ENCODE data around the gene KNTC1.
"Not testable (repeated sequence)": the region's sequence is repeated elsewhere in the genome, so short reads cannot be mapped to it uniquely, and the experiment has no call there.

DNA sequence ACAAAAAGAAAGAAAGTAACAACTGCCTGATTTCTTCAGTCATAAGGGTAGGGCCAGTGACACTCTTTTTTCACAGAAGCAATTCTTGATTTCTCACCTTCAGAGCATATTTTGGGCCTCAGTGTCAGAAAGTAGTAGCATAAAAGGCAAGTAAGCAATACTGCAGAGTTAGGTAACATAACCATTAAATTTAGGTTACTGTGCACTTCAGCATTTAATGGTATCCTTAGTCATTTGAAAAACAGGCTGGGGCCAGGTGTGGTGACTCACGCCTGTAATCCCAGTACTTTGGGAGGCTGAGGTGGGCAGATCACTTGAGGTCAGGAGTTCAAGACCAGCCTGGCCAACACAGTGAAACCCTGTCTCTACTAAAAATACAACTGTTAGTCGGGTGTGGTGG is 56.2 kb downstream of the KNTC1 start:
- TF ChIP-seq, protein P1, sequence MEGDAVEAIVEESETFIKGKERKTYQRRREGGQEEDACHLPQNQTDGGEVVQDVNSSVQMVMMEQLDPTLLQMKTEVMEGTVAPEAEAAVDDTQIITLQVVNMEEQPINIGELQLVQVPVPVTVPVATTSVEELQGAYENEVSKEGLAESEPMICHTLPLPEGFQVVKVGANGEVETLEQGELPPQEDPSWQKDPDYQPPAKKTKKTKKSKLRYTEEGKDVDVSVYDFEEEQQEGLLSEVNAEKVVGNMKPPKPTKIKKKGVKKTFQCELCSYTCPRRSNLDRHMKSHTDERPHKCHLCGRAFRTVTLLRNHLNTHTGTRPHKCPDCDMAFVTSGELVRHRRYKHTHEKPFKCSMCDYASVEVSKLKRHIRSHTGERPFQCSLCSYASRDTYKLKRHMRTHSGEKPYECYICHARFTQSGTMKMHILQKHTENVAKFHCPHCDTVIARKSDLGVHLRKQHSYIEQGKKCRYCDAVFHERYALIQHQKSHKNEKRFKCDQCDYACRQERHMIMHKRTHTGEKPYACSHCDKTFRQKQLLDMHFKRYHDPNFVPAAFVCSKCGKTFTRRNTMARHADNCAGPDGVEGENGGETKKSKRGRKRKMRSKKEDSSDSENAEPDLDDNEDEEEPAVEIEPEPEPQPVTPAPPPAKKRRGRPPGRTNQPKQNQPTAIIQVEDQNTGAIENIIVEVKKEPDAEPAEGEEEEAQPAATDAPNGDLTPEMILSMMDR (IDR thresholded peaks at IDR 0.05), result not testable (repeated sequence)
- not testable (repeated sequence) for TF ChIP-seq POLR2A (IDR thresholded peaks at IDR 0.05)
